C4-2B (cell line): ENCODE data around the gene ZNF184.

Experiments used
- ZFX ChIP-seq: fragments of 450-650 bp; IDR thresholded peaks from 2 replicates; pipeline ENCODE4 v1.6.1; 2017
- TF ChIP-seq, protein P1 (sequence below): fragments of 450-650 bp; conservative IDR thresholded peaks from 2 replicates; pipeline ENCODE4 v1.5.1; 2017; ENCODE audit warnings: mild to moderate bottlenecking

DNA sequence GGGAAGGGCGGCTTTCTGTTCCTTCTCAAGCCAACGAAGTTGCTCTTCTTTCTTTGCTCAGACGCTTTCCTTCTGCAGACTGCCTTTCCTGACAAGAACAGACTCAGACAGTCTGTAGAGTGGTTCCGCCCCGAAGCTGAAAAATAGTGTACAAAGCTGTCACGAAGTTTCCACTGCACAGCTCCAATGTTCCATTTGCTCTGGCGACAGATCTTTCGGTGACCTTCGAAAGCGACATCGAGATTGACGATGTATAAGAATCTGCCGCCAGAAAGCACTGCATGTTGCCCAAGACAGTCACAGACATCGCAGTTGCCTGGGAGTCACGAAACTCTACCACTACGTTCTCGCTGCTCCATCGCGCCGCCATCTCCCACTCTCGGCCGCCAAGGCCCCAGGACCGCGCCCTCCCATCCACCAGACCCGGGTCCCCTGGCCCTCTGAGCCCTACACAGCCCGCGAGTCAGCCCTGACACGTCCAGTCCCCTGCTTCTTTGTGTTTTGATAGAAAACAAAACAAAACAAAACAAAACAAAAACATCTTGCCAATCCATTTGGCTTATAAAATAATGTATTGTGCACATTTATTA, 42.1 kb upstream of the ZNF184 start:
- TF ChIP-seq, protein P1, sequence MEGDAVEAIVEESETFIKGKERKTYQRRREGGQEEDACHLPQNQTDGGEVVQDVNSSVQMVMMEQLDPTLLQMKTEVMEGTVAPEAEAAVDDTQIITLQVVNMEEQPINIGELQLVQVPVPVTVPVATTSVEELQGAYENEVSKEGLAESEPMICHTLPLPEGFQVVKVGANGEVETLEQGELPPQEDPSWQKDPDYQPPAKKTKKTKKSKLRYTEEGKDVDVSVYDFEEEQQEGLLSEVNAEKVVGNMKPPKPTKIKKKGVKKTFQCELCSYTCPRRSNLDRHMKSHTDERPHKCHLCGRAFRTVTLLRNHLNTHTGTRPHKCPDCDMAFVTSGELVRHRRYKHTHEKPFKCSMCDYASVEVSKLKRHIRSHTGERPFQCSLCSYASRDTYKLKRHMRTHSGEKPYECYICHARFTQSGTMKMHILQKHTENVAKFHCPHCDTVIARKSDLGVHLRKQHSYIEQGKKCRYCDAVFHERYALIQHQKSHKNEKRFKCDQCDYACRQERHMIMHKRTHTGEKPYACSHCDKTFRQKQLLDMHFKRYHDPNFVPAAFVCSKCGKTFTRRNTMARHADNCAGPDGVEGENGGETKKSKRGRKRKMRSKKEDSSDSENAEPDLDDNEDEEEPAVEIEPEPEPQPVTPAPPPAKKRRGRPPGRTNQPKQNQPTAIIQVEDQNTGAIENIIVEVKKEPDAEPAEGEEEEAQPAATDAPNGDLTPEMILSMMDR, result no peak
- no peak for TF ChIP-seq ZFX
